SU-DHL-6 (cell line): ENCODE measurements around the gene MEN1.

Experiments
- EZH2phosphoT487 ChIP-seq: fragments of 200-600 bp; sonication (generic), shearing (Covaris generic); conservative IDR thresholded peaks from 2 replicates; pipeline ENCODE4 v1.6.1; 2018; ENCODE audit warnings: mild to moderate bottlenecking, antibody characterized with exemption, low read length, moderate library complexity, mixed read lengths
- TF ChIP-seq, protein P1 (sequence below): fragments of 200-600 bp; sonication (generic); IDR thresholded peaks from one replicate; pipeline ENCODE4 v1.5.1; 2017; ENCODE audit warnings: antibody characterized with exemption, mild to moderate bottlenecking, low read length, moderate library complexity; ENCODE audit not compliant: insufficient read depth, poor library complexity, severe bottlenecking

DNA sequence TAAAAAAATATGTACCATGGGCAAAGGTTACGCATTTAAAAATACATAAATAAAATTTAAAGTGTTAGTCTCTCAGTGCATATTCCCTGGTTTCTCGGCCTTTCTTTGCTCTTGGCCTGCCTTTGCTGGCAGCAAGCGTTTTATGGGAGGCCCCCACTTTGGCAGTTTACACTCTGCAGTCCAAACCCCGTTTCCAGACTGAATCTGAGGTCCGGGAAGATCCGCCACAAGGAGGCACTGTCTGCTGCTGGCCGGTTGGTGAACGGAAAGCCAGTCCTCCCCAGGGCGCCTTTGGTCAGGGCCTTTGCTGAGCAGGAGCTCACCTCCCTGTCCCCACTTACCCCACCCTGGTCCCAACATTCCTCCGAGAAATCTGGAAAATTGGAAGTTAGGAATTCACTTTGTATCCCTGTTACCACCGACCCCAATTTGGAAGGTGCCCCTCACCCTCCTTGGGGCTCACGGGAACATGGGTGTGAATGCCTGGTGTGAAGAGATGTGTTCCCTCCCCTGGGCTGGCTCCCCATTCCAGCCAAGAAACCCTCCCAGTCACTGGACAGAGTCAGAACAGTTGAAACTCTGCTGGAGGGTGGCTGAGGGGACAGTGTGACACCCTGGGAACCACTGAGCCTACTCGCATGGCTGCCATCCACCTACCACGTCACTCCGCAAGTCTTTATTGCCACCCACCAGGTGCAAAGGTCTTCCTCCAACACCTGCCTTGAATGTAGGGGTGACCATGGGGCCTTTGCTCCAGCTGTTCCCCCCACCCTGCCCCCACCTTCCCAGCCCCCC is 22.6 kb downstream of the MEN1 start:
- TF ChIP-seq, protein P1, sequence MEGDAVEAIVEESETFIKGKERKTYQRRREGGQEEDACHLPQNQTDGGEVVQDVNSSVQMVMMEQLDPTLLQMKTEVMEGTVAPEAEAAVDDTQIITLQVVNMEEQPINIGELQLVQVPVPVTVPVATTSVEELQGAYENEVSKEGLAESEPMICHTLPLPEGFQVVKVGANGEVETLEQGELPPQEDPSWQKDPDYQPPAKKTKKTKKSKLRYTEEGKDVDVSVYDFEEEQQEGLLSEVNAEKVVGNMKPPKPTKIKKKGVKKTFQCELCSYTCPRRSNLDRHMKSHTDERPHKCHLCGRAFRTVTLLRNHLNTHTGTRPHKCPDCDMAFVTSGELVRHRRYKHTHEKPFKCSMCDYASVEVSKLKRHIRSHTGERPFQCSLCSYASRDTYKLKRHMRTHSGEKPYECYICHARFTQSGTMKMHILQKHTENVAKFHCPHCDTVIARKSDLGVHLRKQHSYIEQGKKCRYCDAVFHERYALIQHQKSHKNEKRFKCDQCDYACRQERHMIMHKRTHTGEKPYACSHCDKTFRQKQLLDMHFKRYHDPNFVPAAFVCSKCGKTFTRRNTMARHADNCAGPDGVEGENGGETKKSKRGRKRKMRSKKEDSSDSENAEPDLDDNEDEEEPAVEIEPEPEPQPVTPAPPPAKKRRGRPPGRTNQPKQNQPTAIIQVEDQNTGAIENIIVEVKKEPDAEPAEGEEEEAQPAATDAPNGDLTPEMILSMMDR = peak; percentile 83
- no peak for TF ChIP-seq EZH2phosphoT487
